ENCODE results near the gene GPATCH8. TPM values are rescaled to one million over a fixed set of nuclear protein-coding genes. Genes with fewer than 3 reads are reported as not detected.

The GPATCH8 gene
- total and polyA plus RNA-seq, 2 of the 8 experiments (the other 6 are each of a cell fraction or from before 2014, with no cell fraction given): 20.5 to 58.1 TPM

DNA sequence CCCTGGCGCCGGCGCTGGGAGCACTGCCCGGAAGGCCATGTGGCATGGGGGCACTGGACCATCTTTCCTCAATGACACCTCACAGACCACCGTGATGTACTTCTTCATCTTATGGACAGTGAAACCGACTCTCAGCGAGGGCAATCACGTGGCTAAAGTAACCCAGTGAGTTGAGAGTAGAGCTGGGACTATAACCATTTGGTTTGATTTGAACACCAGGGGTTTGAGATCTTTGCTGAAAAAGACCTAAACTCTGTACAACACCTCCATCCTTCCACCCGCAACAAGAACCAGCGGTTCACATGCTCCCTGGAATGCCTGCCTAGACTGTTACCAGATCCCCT lies 117.1 kb downstream of the GPATCH8 start:
- Histone ChIP-seq H3K14ac (ENCODE audit: insufficient read length) (no peak overlapping the region), H2BK120ac (replicated peaks; ENCODE audit: low read depth, low read length) (no peak overlapping the region), H3K23me2 (ENCODE audit: low read depth, low read length) (peaks cover 12% of the 10 kb centered on the region; the same call in 1 of the 2 replicates), H2BK12ac (ENCODE audit: low read depth, low read length) (0 out of 2 replicates have a peak overlapping the region, but pooled peaks have one; percentile 42), H3K4ac (replicated peaks; ENCODE audit: insufficient read length, low read depth, low read length) (no peak overlapping the region), H3K36me3 (ENCODE audit: control insufficient read depth in 2 of 4, insufficient read depth in 4 of 4, low read length in 3 of 4) (no peaks in the 10 kb centered on the region), H3K4me1 (replicated peaks in 1 of 4; ENCODE audit: control insufficient read depth in 3 of 4, insufficient read depth in 4 of 4, low read length in 3 of 4) (peaks cover 3 to 17% (median 6%) of the 10 kb centered on the region in 4 experiments; a peak in 6 of 7 replicates), H4K91ac (replicated peaks; ENCODE audit: insufficient read length, low read length) (no peak overlapping the region), H3K9me3 (ENCODE audit: insufficient read depth in 2 of 2, low read depth in 1 of 2, low read length in 1 of 2) (no peaks in the 10 kb centered on the region), H3K56ac (replicated peaks; ENCODE audit: insufficient read length, low read depth, low read length) (no peak overlapping the region), H3K79me2 (ENCODE audit: control insufficient read depth in 1 of 2, insufficient read depth in 2 of 2, low read length in 2 of 2) (no peaks in the 10 kb centered on the region), H3K23ac (ENCODE audit: insufficient read length) (no peak overlapping the region), H2AFZ (ENCODE audit: low read length) (no peak overlapping the region), H4K8ac (ENCODE audit: extremely low read depth, insufficient read depth, low read length) (peak overlapping the region; percentile 80; the same call in 1 of the 2 replicates), H3K18ac (ENCODE audit: extremely low read depth, low read length) (no peak overlapping the region), H3K79me1 (ENCODE audit: low read depth, low read length) (no peaks in the 10 kb centered on the region), H2BK20ac (ENCODE audit: low read length) (no peak overlapping the region), H4K20me1 (replicated peaks in 1 of 2; ENCODE audit: control insufficient read depth in 1 of 2, insufficient read depth in 2 of 2, low read length in 2 of 2) (peaks cover 0 to 4% of the 10 kb centered on the region in 2 experiments), H3K9ac (replicated peaks in 1 of 4; ENCODE audit: extremely low read depth in 1 of 4, low read depth in 3 of 4, low read length in 3 of 4) (no peak overlapping the region), H2BK5ac (ENCODE audit: low read depth, low read length) (no peak overlapping the region), H4K5ac (ENCODE audit: insufficient read length, low read depth, low read length) (no peak overlapping the region), H3K4me3 (ENCODE audit: extremely low read depth in 1 of 4, insufficient read depth in 2 of 4, low read depth in 3 of 4, low read length in 4 of 4) (peak overlapping the region; percentile 49 to 74 (median 66)), H2BK15ac (ENCODE audit: low read length) (no peak overlapping the region), H3K4me2 (ENCODE audit: insufficient read depth in 1 of 2, low read depth in 2 of 2, low read length in 2 of 2) (peak overlapping the region; percentile 84 to 96), H2AK5ac (ENCODE audit: low read depth, low read length) (no peak overlapping the region), H3K27me3 (replicated peaks in 1 of 4; ENCODE audit: control insufficient read depth in 3 of 4, extremely low read depth in 1 of 4, insufficient read depth in 3 of 4, low read length in 3 of 4) (peaks cover 10 to 34% (median 31%) of the 10 kb centered on the region in 4 experiments), H3K27ac (ENCODE audit: low read depth, low read length) (no peak overlapping the region)
- CTCF ChIA-PET (ENCODE audit: partially characterized antibody): interaction anchor here (0.6 to 3.0 kb wide), 8 partner anchors 10 to 148 kb away, joined by 3 to 24 read pairs (median 4); no protein-coding TSS in a partner anchor
- POLR2A ChIA-PET (ENCODE audit: partially characterized antibody): interaction anchor here (0.7 to 2.2 kb wide), 3 partner anchors 12 to 32 kb away, joined by 3 to 9 read pairs (median 3); no protein-coding TSS in a partner anchor
- peak; percentile 28 for FAIRE-seq
- DNase-seq (ENCODE audit: low read depth in 1 of 2, low spot score in 2 of 2): no peak
- 44% methylated on average over 10 of the region's 10 CpGs; no CpG with 5 or more reads in 1 of the 2 experiments for WGBS, 2 experiments (ENCODE audit: extremely low coverage in 1 of 2, insufficient coverage in 1 of 2, insufficient read length in 1 of 2, insufficient replicate concordance in 2 of 2, low coverage in 1 of 2, low lambda C conversion rate in 2 of 2, missing lambda C conversion rate in 1 of 2)
- TF ChIP-seq TEAD4 (IDR thresholded peaks at IDR 0.05; ENCODE audit: low read depth, low read length) (no peak), SP4 (IDR thresholded peaks at IDR 0.05; ENCODE audit: low read length) (no peak), CHD1 (IDR thresholded peaks at IDR 0.05; ENCODE audit: low read depth, low read length) (no peak), TAF7 (optimal IDR thresholded peaks at IDR 0.05; ENCODE audit: borderline replicate concordance, low read depth, low read length) (no peak), YY1 (IDR thresholded peaks at IDR 0.05; ENCODE audit: low read depth, low read length) (no peak), RAD21 (IDR thresholded peaks at IDR 0.05 in 1 of 2, conservative IDR thresholded peaks at IDR 0.05 in 1 of 2; ENCODE audit: low read depth in 2 of 2, low read length in 2 of 2) (no peak), POLR2A (IDR thresholded peaks at IDR 0.05; ENCODE audit: control extremely low read depth in 1 of 2, low read depth in 2 of 2, low read length in 2 of 2) (no peak), RNF2 (IDR thresholded peaks at IDR 0.05; ENCODE audit: borderline replicate concordance, low read depth, low read length, missing control alignments, poor library complexity, severe bottlenecking) (no peak)
- TF ChIP-seq, protein P1, sequence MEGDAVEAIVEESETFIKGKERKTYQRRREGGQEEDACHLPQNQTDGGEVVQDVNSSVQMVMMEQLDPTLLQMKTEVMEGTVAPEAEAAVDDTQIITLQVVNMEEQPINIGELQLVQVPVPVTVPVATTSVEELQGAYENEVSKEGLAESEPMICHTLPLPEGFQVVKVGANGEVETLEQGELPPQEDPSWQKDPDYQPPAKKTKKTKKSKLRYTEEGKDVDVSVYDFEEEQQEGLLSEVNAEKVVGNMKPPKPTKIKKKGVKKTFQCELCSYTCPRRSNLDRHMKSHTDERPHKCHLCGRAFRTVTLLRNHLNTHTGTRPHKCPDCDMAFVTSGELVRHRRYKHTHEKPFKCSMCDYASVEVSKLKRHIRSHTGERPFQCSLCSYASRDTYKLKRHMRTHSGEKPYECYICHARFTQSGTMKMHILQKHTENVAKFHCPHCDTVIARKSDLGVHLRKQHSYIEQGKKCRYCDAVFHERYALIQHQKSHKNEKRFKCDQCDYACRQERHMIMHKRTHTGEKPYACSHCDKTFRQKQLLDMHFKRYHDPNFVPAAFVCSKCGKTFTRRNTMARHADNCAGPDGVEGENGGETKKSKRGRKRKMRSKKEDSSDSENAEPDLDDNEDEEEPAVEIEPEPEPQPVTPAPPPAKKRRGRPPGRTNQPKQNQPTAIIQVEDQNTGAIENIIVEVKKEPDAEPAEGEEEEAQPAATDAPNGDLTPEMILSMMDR (IDR thresholded peaks at IDR 0.05; ENCODE audit: control extremely low read depth in 1 of 3, insufficient read depth in 1 of 3, low read depth in 1 of 3, low read length in 3 of 3): no peak
- TF ChIP-seq, protein P2, sequence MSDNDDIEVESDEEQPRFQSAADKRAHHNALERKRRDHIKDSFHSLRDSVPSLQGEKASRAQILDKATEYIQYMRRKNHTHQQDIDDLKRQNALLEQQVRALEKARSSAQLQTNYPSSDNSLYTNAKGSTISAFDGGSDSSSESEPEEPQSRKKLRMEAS (IDR thresholded peaks at IDR 0.05): no peak

Data from H1 (cell line).